Urinary bladder (tissue), 4 donors: ENCODE data around the gene CACNA2D3. TPM values are rescaled to one million over a fixed set of nuclear protein-coding genes. Genes with fewer than 3 reads are reported as not detected.

Source experiments
- DNase-seq: peaks from one replicate; pipeline ENCODE4 v3.0.0-alpha.2; 2015; ENCODE audit errors: extremely low spot score
- H3K27ac ChIP-seq: one replicate; pipeline ENCODE4 v1.5.1; 2013; ENCODE audit warnings: low read depth, mild to moderate bottlenecking, moderate library complexity
- H3K36me3 ChIP-seq: one replicate; pipeline ENCODE4 v1.6.1; 2013; ENCODE audit warnings: mild to moderate bottlenecking, moderate library complexity; ENCODE audit not compliant: insufficient read depth
- H3K4me1 ChIP-seq: one replicate; pipeline ENCODE4 v1.6.1; 2013; ENCODE audit warnings: mild to moderate bottlenecking, moderate library complexity; ENCODE audit not compliant: insufficient read depth
- H3K4me3 ChIP-seq: one replicate; pipeline ENCODE4 v1.5.1; 2013; ENCODE audit warnings: low read depth, low read length
- WGBS: extraction: QIAGEN DNeasy Blood & Tissue Kit; methylation state at CpG from one replicate; pipeline ENCODE4 v1.1.7; 2013; 5-methylcytosine and 5-hydroxymethylcytosine counted together
- polyA plus RNA-seq: library from polyadenylated mRNA; stranded (reverse); fragments of 200-250 nt; gene quantifications from one replicate; pipeline ENCODE4 v1.2.3, GENCODE V29; 2013
- total RNA-seq: library from RNA; depleted of rRNA; stranded (reverse); fragments of >200 nt; gene quantifications from one replicate; pipeline ENCODE4 v1.2.3, GENCODE V29; 2014
- donor health status: healthy with polysubstance abuse.
- donor health status: healthy.

The CACNA2D3 gene
- total and polyA plus RNA-seq, 2 donors, result 0.57 to 1.7 TPM

DNA sequence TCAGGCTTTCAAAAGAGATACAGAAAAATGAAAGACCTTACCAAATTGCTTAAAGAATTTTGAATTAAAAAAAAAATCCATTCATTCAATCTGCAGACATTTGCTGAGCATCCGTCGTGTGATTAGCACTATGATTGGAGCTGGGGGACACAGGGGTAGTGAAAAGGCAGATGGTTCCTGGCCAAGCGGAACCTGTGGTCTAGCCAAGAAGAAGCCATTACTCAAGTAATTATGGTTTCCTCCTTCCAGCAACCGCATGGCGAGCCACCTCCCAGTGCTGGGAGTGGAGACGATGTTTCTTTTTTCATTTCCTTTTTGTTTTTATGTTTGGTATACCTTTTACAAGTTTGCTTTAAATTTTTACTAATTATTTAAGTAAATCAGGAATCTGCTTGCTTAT lies 140.2 kb downstream of the CACNA2D3 start:
- no peaks in the 10 kb centered on the region for H3K36me3 ChIP-seq
- WGBS, result 78% methylated on average over 6 of the region's 6 CpGs
- no peak for DNase-seq
- no peak overlapping the region for H3K4me3 ChIP-seq
- H3K27ac ChIP-seq, result no peak overlapping the region
- no peaks in the 10 kb centered on the region for H3K4me1 ChIP-seq

- DNase-seq, result no peak
- WGBS, result 67% methylated on average over 1 of the region's 1 CpG
- no peak overlapping the region for H3K27ac ChIP-seq
- no peaks in the 10 kb centered on the region for H3K4me1 ChIP-seq
- H3K36me3 ChIP-seq, result no peaks in the 10 kb centered on the region
- H3K4me3 ChIP-seq, result no peak overlapping the region
These were observed 140.6 kb downstream of the CACNA2D3 start for GRCh38 chr3:54262946-54263345.

DNA sequence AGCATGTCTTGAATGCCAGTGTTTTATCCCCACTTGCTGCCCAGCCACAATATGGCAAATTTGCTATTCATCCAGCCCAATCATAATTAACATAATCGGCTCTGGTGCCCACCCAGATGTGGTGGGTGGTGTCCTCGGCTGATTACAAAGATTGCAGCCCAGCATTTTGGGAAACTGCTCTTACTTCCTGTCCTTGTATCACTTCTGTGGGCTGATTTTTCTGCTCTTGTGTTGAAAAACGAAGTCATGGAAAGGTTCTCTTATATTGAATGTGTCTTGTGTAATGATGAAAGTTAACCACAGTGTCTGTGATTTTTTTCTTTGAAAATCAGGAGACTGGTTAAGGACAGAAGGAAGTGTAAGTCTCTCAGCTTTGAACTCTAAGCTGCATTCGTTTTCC lies 141.7 kb downstream of the CACNA2D3 start:
- Histone ChIP-seq H3K36me3 (no peaks in the 10 kb centered on the region), H3K4me3 (no peak overlapping the region), H3K27ac (no peak overlapping the region), H3K4me1 (no peaks in the 10 kb centered on the region)
- no peak for DNase-seq
- 58% methylated on average over 4 of the region's 4 CpGs for WGBS

DNA sequence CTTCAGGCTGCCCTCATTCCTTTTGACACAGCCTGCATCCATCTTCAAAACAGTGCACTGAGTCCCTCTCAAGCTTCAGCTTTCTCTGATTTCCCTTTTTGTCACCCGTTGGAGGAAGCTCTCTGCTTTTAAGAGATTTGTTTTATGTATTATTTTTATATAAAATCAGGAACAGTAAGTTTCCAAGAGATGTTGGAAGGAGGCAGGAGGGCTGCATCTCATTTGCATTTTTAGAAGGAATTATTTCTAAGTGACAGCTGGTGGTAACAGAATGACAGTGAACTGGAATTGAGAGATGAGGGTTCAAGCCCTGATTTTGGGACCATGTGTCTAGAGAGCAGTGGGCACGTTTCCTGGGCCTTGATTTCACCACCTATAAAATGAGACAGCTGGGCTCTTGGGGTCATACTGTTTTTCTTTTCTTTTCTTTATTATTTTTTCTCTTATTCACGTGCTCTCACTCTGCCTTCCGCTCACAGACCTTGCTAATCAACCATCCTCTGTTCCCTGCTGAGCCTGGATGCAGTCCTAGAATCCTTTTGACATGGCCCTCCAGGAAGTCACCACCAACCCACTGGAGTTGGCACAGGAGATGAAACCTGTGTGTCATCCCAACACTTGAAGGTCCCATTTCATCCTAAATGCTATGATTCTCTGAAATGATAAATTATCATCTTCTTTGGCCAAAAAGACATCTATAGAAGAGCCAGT lies 148.6 kb downstream of the CACNA2D3 start:
- H3K4me3 ChIP-seq, result no peak overlapping the region
- H3K4me1 ChIP-seq, result no peaks in the 10 kb centered on the region
- H3K36me3 ChIP-seq, result no peaks in the 10 kb centered on the region
- no peak for DNase-seq
- 32% methylated on average over 4 of the region's 4 CpGs for WGBS
- no peak overlapping the region for H3K27ac ChIP-seq

- no peaks in the 10 kb centered on the region for H3K4me1 ChIP-seq
These were observed 151.4 kb downstream of the CACNA2D3 start for GRCh38 chr3:54273791-54274190.

GRCh38 chr3:54274607-54275006 lies 152.3 kb downstream of the CACNA2D3 start:
- Histone ChIP-seq H3K4me1 (no peaks in the 10 kb centered on the region), H3K27ac (no peak overlapping the region), H3K4me3 (no peak overlapping the region), H3K36me3 (no peaks in the 10 kb centered on the region)
- DNase-seq, result no peak
- WGBS, result 55% methylated on average over 4 of the region's 4 CpGs

More at GRCh38 chr3:54273791-54274190, 151.4 kb downstream of the CACNA2D3 start:
- WGBS, result 76% methylated on average over 1 of the region's 1 CpG
- Histone ChIP-seq H3K36me3 (no peaks in the 10 kb centered on the region), H3K27ac (no peak overlapping the region), H3K4me3 (no peak overlapping the region)
- DNase-seq, result no peak

DNA sequence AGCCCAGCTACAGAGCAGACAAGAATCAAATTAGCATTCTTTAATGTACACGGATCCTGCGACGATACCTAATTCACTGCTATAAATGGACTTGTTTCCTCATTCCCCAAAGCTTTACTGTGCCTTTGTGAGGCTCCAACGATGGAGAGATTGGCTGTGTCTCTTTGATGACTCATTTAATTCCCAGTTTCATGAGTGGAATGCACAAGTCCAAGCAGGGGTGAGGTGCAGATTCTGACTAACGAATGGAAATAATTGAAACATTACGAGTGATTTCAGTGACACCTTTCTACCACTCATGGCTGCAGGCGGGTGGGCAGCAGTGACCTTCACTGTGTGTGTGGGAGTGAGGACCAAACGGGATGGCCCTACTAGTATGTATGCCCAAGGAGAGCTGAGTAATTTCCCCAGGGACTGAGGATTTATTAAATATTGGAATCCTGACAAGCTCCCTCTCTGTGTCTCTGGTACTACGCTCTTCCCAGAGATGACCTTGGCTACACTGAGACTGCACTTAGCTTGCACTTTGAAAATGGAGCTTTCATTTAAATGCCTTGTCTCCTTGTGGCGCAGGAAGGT lies 156.7 kb downstream of the CACNA2D3 start:
- 81% methylated on average over 10 of the region's 10 CpGs for WGBS
- Histone ChIP-seq H3K4me1 (no peaks in the 10 kb centered on the region), H3K36me3 (no peaks in the 10 kb centered on the region), H3K27ac (no peak overlapping the region), H3K4me3 (no peak overlapping the region)
- DNase-seq, result no peak

DNA sequence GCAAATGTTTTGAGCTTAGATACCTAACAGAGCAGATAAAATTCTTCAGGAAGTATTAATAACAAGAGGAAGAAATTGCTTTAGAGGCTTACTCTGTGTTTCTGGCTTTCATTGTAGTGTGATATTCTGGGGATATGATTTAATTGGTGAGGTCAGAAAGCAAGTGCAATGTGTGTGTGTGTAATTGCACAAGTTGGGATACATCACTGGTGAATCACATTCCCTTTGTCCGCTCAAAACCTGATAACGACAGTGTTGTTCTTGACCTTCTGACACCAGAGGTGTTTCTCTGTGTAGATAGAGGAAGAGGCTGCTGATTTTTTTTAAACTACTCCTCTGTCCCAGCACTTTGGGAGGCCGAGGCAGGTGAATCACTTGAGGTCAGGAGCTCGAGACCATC lies 161.1 kb downstream of the CACNA2D3 start:
- Histone ChIP-seq H3K36me3 (no peaks in the 10 kb centered on the region), H3K27ac (no peak overlapping the region), H3K4me1 (no peaks in the 10 kb centered on the region), H3K4me3 (no peak overlapping the region)
- DNase-seq, result no peak
- 55% methylated on average over 4 of the region's 4 CpGs for WGBS

- no peak for DNase-seq
- no peaks in the 10 kb centered on the region for H3K4me1 ChIP-seq
- H3K27ac ChIP-seq, result no peak overlapping the region
- 33% methylated on average over 4 of the region's 4 CpGs for WGBS
- no peak overlapping the region for H3K4me3 ChIP-seq
- H3K36me3 ChIP-seq, result no peaks in the 10 kb centered on the region
These were observed 171.9 kb downstream of the CACNA2D3 start for GRCh38 chr3:54294214-54294613.

- no peak for DNase-seq
- Histone ChIP-seq H3K4me1 (no peaks in the 10 kb centered on the region), H3K4me3 (no peak overlapping the region), H3K27ac (no peak overlapping the region), H3K36me3 (no peaks in the 10 kb centered on the region)
- 74% methylated on average over 8 of the region's 8 CpGs for WGBS
These were observed 174.2 kb downstream of the CACNA2D3 start for GRCh38 chr3:54296531-54296930.

- no peak overlapping the region for H3K4me3 ChIP-seq
- WGBS, result 76% methylated on average over 13 of the region's 13 CpGs
- H3K36me3 ChIP-seq, result no peaks in the 10 kb centered on the region
- H3K4me1 ChIP-seq, result no peaks in the 10 kb centered on the region
- no peak overlapping the region for H3K27ac ChIP-seq
- no peak for DNase-seq
These were observed 177.0 kb downstream of the CACNA2D3 start for GRCh38 chr3:54299169-54299935.

- no peak for DNase-seq
- WGBS, result 68% methylated on average over 7 of the region's 7 CpGs
These were observed 181.4 kb downstream of the CACNA2D3 start for GRCh38 chr3:54303517-54304375.

GRCh38 chr3:54304877-54305276 lies 182.5 kb downstream of the CACNA2D3 start:
- Histone ChIP-seq H3K27ac (no peak overlapping the region), H3K4me3 (no peak overlapping the region), H3K4me1 (no peaks in the 10 kb centered on the region), H3K36me3 (no peaks in the 10 kb centered on the region)
- DNase-seq, result no peak
- WGBS, result 28% methylated on average over 3 of the region's 3 CpGs

More at GRCh38 chr3:54303517-54304375, 181.4 kb downstream of the CACNA2D3 start:
- H3K4me1 ChIP-seq, result no peaks in the 10 kb centered on the region
- H3K4me3 ChIP-seq, result no peak overlapping the region
- H3K27ac ChIP-seq, result no peak overlapping the region
- H3K36me3 ChIP-seq, result no peaks in the 10 kb centered on the region
